Natural killer cell (primary cell): Measurements from ENCODE around the gene DGKH. TPM values are rescaled to one million over a fixed set of nuclear protein-coding genes. Genes with fewer than 3 reads are reported as not detected.
"Not testable (repeated sequence)": the region's sequence is repeated elsewhere in the genome, so short reads cannot be mapped to it uniquely, and the experiment has no call there.

Experiments
- ATAC-seq, 3 donors: fragments of 150-1000 bp in 2 of 3; fragments of 200-7000 bp in 1 of 3; cut with Tn5 transposase; 1 replicate in 1 of 3; 2 replicates in 2 of 3; pipeline ENCODE4 v1.10.0; 2021; ENCODE audit warnings: mild to moderate bottlenecking in 2 of 3, moderate library complexity in 2 of 3
- DNase-seq, 2 donors: peaks; one replicate each; pipeline versions ENCODE4 v3.0.0 to v3.0.0-alpha.2; 2013 to 2021; ENCODE audit warnings: mixed read lengths in 1 of 2
- H3K27ac ChIP-seq: one replicate; pipeline ENCODE4 v1.5.1; 2013; ENCODE audit warnings: mild to moderate bottlenecking, low read length
- H3K27me3 ChIP-seq: one replicate; pipeline ENCODE4 v1.6.1; 2013; ENCODE audit warnings: low read length; ENCODE audit not compliant: control insufficient read depth, insufficient read depth
- H3K36me3 ChIP-seq: one replicate; pipeline ENCODE4 v1.6.1; 2013; ENCODE audit warnings: low read length; ENCODE audit not compliant: control insufficient read depth, insufficient read depth
- H3K4me1 ChIP-seq: one replicate; pipeline ENCODE4 v1.6.1; 2013; ENCODE audit warnings: low read length; ENCODE audit not compliant: control insufficient read depth, insufficient read depth
- H3K4me3 ChIP-seq: one replicate; pipeline ENCODE4 v1.5.1; 2013; ENCODE audit warnings: low read length
- H3K9me3 ChIP-seq: one replicate; pipeline ENCODE4 v1.6.1; 2013; ENCODE audit warnings: low read length; ENCODE audit not compliant: control insufficient read depth, insufficient read depth
- H3K27ac Mint-ChIP-seq, 2 donors: one replicate each; pipeline ENCODE4 v1.8.0; 2022; ENCODE audit warnings: mild to moderate bottlenecking in 2 of 2, mixed read lengths in 2 of 2, moderate library complexity in 1 of 2
- H3K27me3 Mint-ChIP-seq, 2 donors: one replicate each; pipeline ENCODE4 v1.8.0; 2022; ENCODE audit warnings: low read depth in 2 of 2, mixed read lengths in 2 of 2
- H3K36me3 Mint-ChIP-seq: one replicate; pipeline ENCODE4 v1.8.0; 2022; ENCODE audit warnings: mixed read lengths
- H3K4me1 Mint-ChIP-seq, 2 donors: one replicate each; pipeline ENCODE4 v1.8.0; 2022; ENCODE audit warnings: mixed read lengths in 2 of 2
- H3K4me3 Mint-ChIP-seq: one replicate; pipeline ENCODE4 v1.8.0; 2022; ENCODE audit warnings: mild to moderate bottlenecking, moderate library complexity, mixed read lengths
- H3K9me3 Mint-ChIP-seq, 2 donors: one replicate each; pipeline ENCODE4 v1.8.0; 2022; ENCODE audit warnings: mixed read lengths in 2 of 2
- CTCF ChIP-seq: fragments of 200-600 bp; IDR thresholded peaks from one replicate; pipeline ENCODE4 v1.8.0; 2022; ENCODE audit warnings: antibody characterized with exemption
- WGBS: methylation state at CpG from one replicate; pipeline ENCODE4 v1.1.7; 2013; ENCODE audit warnings: missing lambda C conversion rate; ENCODE audit not compliant: insufficient coverage; 5-methylcytosine and 5-hydroxymethylcytosine counted together
- intact Hi-C: fragments of 100-400 bp; cut with micrococcal nuclease; formaldehyde crosslinking; loops from one replicate; pipeline ENCODE4 v1.14.2; 2022
- total RNA-seq, 4 donors: library from RNA; stranded (reverse); fragments of 120-200 nt in 1 of 4; gene quantifications; one replicate each; pipeline versions ENCODE4 v1.2.3 to v1.2.4, GENCODE V29; 2013 to 2022

DGKH gene
- total RNA-seq, 3 donors from 2014 or later (not counting 1 experiment from before 2014, with no cell fraction given) = 1.1 to 3.4 (median 1.2) TPM

GRCh38 chr13:42140494-42140893, 92.0 kb downstream of the DGKH start:
- no peaks in the 10 kb centered on the region for H3K36me3 Mint-ChIP-seq
- H3K4me1 ChIP-seq = no peaks in the 10 kb centered on the region
- no peaks in the 10 kb centered on the region for H3K36me3 ChIP-seq
- no peaks in the 10 kb centered on the region for H3K9me3 ChIP-seq
- TF ChIP-seq CTCF = no peak
- intact Hi-C loops = no loop called here
- H3K4me1 Mint-ChIP-seq = no peaks in the 10 kb centered on the region
- no peak overlapping the region for H3K27ac ChIP-seq
- 56% methylated on average over 1 of the region's 2 CpGs for WGBS
- no peak overlapping the region for H3K27ac Mint-ChIP-seq
- H3K27me3 ChIP-seq = no peaks in the 10 kb centered on the region
- ATAC-seq (peak in 1 of 3 donors; percentile 42), DNase-seq (peak in 1 of 2 donors; percentile 7)
- H3K27me3 Mint-ChIP-seq = no peaks in the 10 kb centered on the region
- no peaks in the 10 kb centered on the region for H3K9me3 Mint-ChIP-seq
- H3K4me3 Mint-ChIP-seq = no peak overlapping the region
- no peak overlapping the region for H3K4me3 ChIP-seq

GRCh38 chr13:42141052-42141451, 92.6 kb downstream of the DGKH start:
- H3K36me3 ChIP-seq, H3K9me3 ChIP-seq, H3K4me3 Mint-ChIP-seq, H3K27ac Mint-ChIP-seq, H3K4me1 ChIP-seq, H3K4me1 Mint-ChIP-seq, ATAC-seq, H3K9me3 Mint-ChIP-seq, H3K27ac ChIP-seq, H3K27me3 ChIP-seq, DNase-seq, H3K4me3 ChIP-seq, H3K27me3 Mint-ChIP-seq, H3K36me3 Mint-ChIP-seq, intact Hi-C loops: not testable (repeated sequence)
- 88% methylated on average over 1 of the region's 2 CpGs for WGBS

- no peaks in the 10 kb centered on the region for H3K27me3 ChIP-seq
- intact Hi-C loops = no loop called here
- no peak overlapping the region for H3K27ac Mint-ChIP-seq
Measured at GRCh38 chr13:42146359-42146758, 97.9 kb downstream of the DGKH start.

GRCh38 chr13:42148538-42148937, 100.1 kb downstream of the DGKH start:
- no peak overlapping the region for H3K27ac Mint-ChIP-seq
- ATAC-seq = no peak
- no peaks in the 10 kb centered on the region for H3K9me3 ChIP-seq
- no peaks in the 10 kb centered on the region for H3K4me1 Mint-ChIP-seq
- no peaks in the 10 kb centered on the region for H3K36me3 ChIP-seq
- peaks cover 7 to 8% of the 10 kb centered on the region in 2 donors for H3K27me3 Mint-ChIP-seq
- no peak for TF ChIP-seq CTCF
- no peaks in the 10 kb centered on the region for H3K9me3 Mint-ChIP-seq
- no peak overlapping the region for H3K27ac ChIP-seq
- H3K4me1 ChIP-seq = no peaks in the 10 kb centered on the region
- H3K4me3 Mint-ChIP-seq = no peak overlapping the region
- intact Hi-C loops = no loop called here
- H3K4me3 ChIP-seq = no peak overlapping the region
- no peaks in the 10 kb centered on the region for H3K27me3 ChIP-seq
- H3K36me3 Mint-ChIP-seq = no peaks in the 10 kb centered on the region
- 69% methylated on average over 7 of the region's 7 CpGs for WGBS
- no peak for DNase-seq

More at GRCh38 chr13:42146359-42146758, 97.9 kb downstream of the DGKH start:
- Histone ChIP-seq H3K36me3 (no peaks in the 10 kb centered on the region), H3K9me3 (no peaks in the 10 kb centered on the region), H3K4me3 (no peak overlapping the region), H3K4me1 (no peaks in the 10 kb centered on the region), H3K27ac (no peak overlapping the region)
- ATAC-seq (no peak), DNase-seq (no peak)
- H3K9me3 Mint-ChIP-seq = no peaks in the 10 kb centered on the region
- H3K4me1 Mint-ChIP-seq = no peaks in the 10 kb centered on the region
- peaks cover 7 to 8% of the 10 kb centered on the region in 2 donors for H3K27me3 Mint-ChIP-seq
- WGBS = 86% methylated on average over 2 of the region's 2 CpGs
- TF ChIP-seq CTCF = no peak
- no peaks in the 10 kb centered on the region for H3K36me3 Mint-ChIP-seq
- H3K4me3 Mint-ChIP-seq = no peak overlapping the region
